Esophagus squamous epithelium (tissue), 5 donors: ENCODE results near the gene ADIPOR2. TPM values are rescaled to one million over a fixed set of nuclear protein-coding genes. Genes with fewer than 3 reads are reported as not detected.

Experiments
- DNase-seq: peaks from one replicate; lab custom pipeline; 2025; lab: John Stamatoyannopoulos, UW
- H3K27ac ChIP-seq, 4 donors: fragments of 200-600 bp; sonication (generic); one replicate each; pipeline ENCODE4 v1.5.1; 2016 to 2019; ENCODE audit warnings: mild to moderate bottlenecking in 1 of 4
- H3K27me3 ChIP-seq, 4 donors: fragments of 200-600 bp; sonication (generic); 1 replicate in 3 of 4; 2 replicates in 1 of 4; pipeline versions ENCODE4 v1.5.1 to v1.6.0; 2017 to 2021; ENCODE audit warnings: antibody characterized with exemption in 1 of 4
- H3K36me3 ChIP-seq, 3 donors: fragments of 200-600 bp; sonication (generic); one replicate each; pipeline ENCODE4 v1.5.1; 2016 to 2019
- H3K4me1 ChIP-seq, 3 donors: fragments of 200-600 bp; sonication (generic); one replicate each; pipeline ENCODE4 v1.5.1; 2017 to 2019
- H3K4me3 ChIP-seq, 4 donors: fragments of 200-600 bp; sonication (generic); 1 replicate in 3 of 4; 2 replicates in 1 of 4; pipeline ENCODE4 v1.5.1; 2016 to 2019; ENCODE audit warnings: mild to moderate bottlenecking in 2 of 4, moderate library complexity in 1 of 4
- H3K9me3 ChIP-seq, 3 donors: fragments of 200-600 bp; sonication (generic); one replicate each; pipeline ENCODE4 v1.5.1; 2016 to 2019
- POLR2A ChIP-seq, 4 donors: fragments of 450-650 bp; IDR thresholded peaks; one replicate each; pipeline ENCODE4 v1.6.1; 2017; ENCODE audit warnings: antibody characterized with exemption in 4 of 4, mild to moderate bottlenecking in 4 of 4, moderate library complexity in 3 of 4
- WGBS, 2 donors: methylation state at CpG; one replicate each; pipeline ENCODE4 v1.1.5; 2018; 5-methylcytosine and 5-hydroxymethylcytosine counted together
- intact Hi-C: fragments of 100-400 bp; cut with DNase I; formaldehyde crosslinking; loops from one replicate; pipeline ENCODE4 v1.15.0; 2022
- total RNA-seq, 4 donors: library from RNA; depleted of rRNA; stranded (reverse); fragments of >200 nt; gene quantifications; one replicate each; pipeline ENCODE4 v1.1.0, GENCODE V29; 2016
- TF ChIP-seq, protein P1 (sequence below), 6 experiments: fragments of 450-650 bp in 4 of 6; fragments of 200-600 bp in 2 of 6; sonication (generic) in 2 of 6; IDR thresholded peaks; one replicate each; pipeline ENCODE4 v1.5.1; 2016 to 2019; ENCODE audit warnings: antibody characterized with exemption in 6 of 6, mild to moderate bottlenecking in 4 of 6, moderate library complexity in 4 of 6
- donor health status: DM: yes; HTN: yes; CAD: no.

Gene ADIPOR2
- total RNA-seq, 4 donors from 2014 or later, result 29.1 to 49.4 (median 31.1) TPM

DNA sequence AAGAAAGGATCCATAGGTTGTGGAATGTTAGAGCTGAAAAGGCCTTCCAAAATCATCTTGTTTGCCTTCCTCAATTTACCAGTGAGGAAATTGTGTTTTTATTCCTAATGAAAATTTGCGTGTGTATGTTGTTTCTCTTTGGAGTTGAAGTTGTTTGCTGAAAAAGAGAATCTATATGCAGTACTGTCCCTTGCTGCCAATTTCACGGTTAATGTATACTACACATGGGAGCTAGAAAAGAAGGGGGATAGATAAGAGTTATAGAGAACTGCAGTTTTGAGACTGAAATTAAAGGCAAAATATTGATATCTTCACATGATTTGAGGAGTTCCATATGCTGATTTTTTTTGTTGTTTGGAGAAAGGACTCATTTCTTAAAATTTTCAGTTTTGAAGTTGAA is 67.5 kb downstream of the ADIPOR2 start:
- intact Hi-C loops, result no loop called here
- no peak overlapping the region for H3K27ac ChIP-seq
- TF ChIP-seq, protein P1, sequence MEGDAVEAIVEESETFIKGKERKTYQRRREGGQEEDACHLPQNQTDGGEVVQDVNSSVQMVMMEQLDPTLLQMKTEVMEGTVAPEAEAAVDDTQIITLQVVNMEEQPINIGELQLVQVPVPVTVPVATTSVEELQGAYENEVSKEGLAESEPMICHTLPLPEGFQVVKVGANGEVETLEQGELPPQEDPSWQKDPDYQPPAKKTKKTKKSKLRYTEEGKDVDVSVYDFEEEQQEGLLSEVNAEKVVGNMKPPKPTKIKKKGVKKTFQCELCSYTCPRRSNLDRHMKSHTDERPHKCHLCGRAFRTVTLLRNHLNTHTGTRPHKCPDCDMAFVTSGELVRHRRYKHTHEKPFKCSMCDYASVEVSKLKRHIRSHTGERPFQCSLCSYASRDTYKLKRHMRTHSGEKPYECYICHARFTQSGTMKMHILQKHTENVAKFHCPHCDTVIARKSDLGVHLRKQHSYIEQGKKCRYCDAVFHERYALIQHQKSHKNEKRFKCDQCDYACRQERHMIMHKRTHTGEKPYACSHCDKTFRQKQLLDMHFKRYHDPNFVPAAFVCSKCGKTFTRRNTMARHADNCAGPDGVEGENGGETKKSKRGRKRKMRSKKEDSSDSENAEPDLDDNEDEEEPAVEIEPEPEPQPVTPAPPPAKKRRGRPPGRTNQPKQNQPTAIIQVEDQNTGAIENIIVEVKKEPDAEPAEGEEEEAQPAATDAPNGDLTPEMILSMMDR (IDR thresholded peaks at IDR 0.05), result no peak
- TF ChIP-seq POLR2A (IDR thresholded peaks at IDR 0.05), result no peak

GRCh38 chr12:1758887-1759286 is 68.0 kb downstream of the ADIPOR2 start:
- H3K27ac ChIP-seq, result no peak overlapping the region
- no peaks in the 10 kb centered on the region for H3K27me3 ChIP-seq
- peaks cover 0 to 14% (median 0%) of the 10 kb centered on the region in 3 donors for H3K4me1 ChIP-seq
- no peak overlapping the region for H3K4me3 ChIP-seq
- H3K36me3 ChIP-seq, result peaks cover 3 to 53% (median 6%) of the 10 kb centered on the region in 3 donors
- intact Hi-C loops, result no loop called here
- DNase-seq, result no peak
- H3K9me3 ChIP-seq, result no peaks in the 10 kb centered on the region
- TF ChIP-seq, protein P1 (IDR thresholded peaks at IDR 0.05), result no peak
- no peak for TF ChIP-seq POLR2A (IDR thresholded peaks at IDR 0.05)
- 39 to 43% methylated on average over 4 of the region's 4 CpGs for WGBS, 2 donors

More for the DNA sequence above, 67.5 kb downstream of the ADIPOR2 start:
- H3K4me3 ChIP-seq, result no peak overlapping the region
- peaks cover 3 to 50% (median 6%) of the 10 kb centered on the region in 3 donors for H3K36me3 ChIP-seq
- WGBS, 2 donors, result 97 to 98% methylated on average over 2 of the region's 2 CpGs
- peaks cover 0 to 15% (median 0%) of the 10 kb centered on the region in 3 donors for H3K4me1 ChIP-seq
- no peak for DNase-seq
- H3K27me3 ChIP-seq, result no peaks in the 10 kb centered on the region
- H3K9me3 ChIP-seq, result no peaks in the 10 kb centered on the region

- H3K4me3 ChIP-seq, result no peak overlapping the region
- no peak for TF ChIP-seq POLR2A (IDR thresholded peaks at IDR 0.05)
- TF ChIP-seq, protein P1 (IDR thresholded peaks at IDR 0.05), result no peak
- DNase-seq, result no peak
- H3K27me3 ChIP-seq, result no peaks in the 10 kb centered on the region
- intact Hi-C loops, result no loop called here
- peaks cover 0 to 36% (median 0%) of the 10 kb centered on the region in 3 donors for H3K36me3 ChIP-seq
- no peak overlapping the region for H3K27ac ChIP-seq
- 86 to 87% methylated on average over 2 of the region's 2 CpGs for WGBS, 2 donors
- no peaks in the 10 kb centered on the region for H3K9me3 ChIP-seq
- H3K4me1 ChIP-seq, result peaks cover 0 to 14% (median 0%) of the 10 kb centered on the region in 3 donors
Measured at GRCh38 chr12:1760566-1761382, 69.9 kb downstream of the ADIPOR2 start.

GRCh38 chr12:1761857-1762256 is 71.0 kb downstream of the ADIPOR2 start:
- intact Hi-C loops, result no loop called here
- 96 to 97% methylated on average over 3 of the region's 3 CpGs for WGBS, 2 donors
- peaks cover 0 to 14% (median 0%) of the 10 kb centered on the region in 3 donors for H3K4me1 ChIP-seq

More at GRCh38 chr12:1761857-1762256, 71.0 kb downstream of the ADIPOR2 start:
- H3K9me3 ChIP-seq, result no peaks in the 10 kb centered on the region
- DNase-seq, result no peak
- no peaks in the 10 kb centered on the region for H3K27me3 ChIP-seq
- peaks cover 0 to 26% (median 0%) of the 10 kb centered on the region in 3 donors for H3K36me3 ChIP-seq
- no peak for TF ChIP-seq POLR2A (IDR thresholded peaks at IDR 0.05)
- TF ChIP-seq, protein P1 (IDR thresholded peaks at IDR 0.05), result no peak
- H3K4me3 ChIP-seq, result no peak overlapping the region
- H3K27ac ChIP-seq, result no peak overlapping the region
